GM13976 (cell line): ENCODE measurements around the gene TBCCD1.
A peak's percentile ranks its signal among the peaks of the same experiment; 100 is the strongest.
"Not testable (repeated sequence)": the region's sequence is repeated elsewhere in the genome, so short reads cannot be mapped to it uniquely, and the experiment has no call there.

Experiments used
- DNase-seq: peaks from one replicate; pipeline ENCODE4 v3.0.0; 2012; ENCODE audit warnings: low spot score
- in situ Hi-C: fragments of 300-500 bp; cut with MboI; formaldehyde crosslinking; loops from one replicate; pipeline ENCODE4 v1.12.0; 2022; ENCODE audit warnings: low sequenced_read_pairs, mixed read lengths, inconsistent platforms; ENCODE audit not compliant: unreplicated experiment
- TF ChIP-seq, protein P1 (sequence below): IDR thresholded peaks from 2 replicates; pipeline ENCODE4 v1.5.1; 2012; ENCODE audit warnings: borderline replicate concordance, mild to moderate bottlenecking; ENCODE audit not compliant: insufficient read depth; ENCODE audit errors: extremely low read depth, missing control alignments, control extremely low read depth

TBCCD1 gene

DNA sequence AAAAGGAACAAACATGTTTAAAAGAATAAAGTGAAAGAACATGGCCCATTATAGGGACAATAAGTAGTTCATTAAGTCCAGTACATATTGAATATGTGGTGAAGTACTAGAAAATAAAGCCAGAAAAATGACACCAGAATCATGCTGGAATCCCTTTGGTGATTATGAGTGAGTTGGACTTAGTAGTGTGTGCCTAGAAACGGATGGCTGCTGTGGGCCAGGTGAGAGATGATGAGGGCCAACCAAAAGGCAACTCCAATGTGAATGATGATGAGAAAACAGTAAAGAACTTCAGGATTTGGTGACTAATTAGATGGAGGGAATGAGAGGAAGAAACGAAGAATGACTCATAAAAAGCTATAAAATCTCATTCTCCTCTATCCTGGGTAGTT, 26.3 kb downstream of the TBCCD1 start:
- TF ChIP-seq, protein P1, sequence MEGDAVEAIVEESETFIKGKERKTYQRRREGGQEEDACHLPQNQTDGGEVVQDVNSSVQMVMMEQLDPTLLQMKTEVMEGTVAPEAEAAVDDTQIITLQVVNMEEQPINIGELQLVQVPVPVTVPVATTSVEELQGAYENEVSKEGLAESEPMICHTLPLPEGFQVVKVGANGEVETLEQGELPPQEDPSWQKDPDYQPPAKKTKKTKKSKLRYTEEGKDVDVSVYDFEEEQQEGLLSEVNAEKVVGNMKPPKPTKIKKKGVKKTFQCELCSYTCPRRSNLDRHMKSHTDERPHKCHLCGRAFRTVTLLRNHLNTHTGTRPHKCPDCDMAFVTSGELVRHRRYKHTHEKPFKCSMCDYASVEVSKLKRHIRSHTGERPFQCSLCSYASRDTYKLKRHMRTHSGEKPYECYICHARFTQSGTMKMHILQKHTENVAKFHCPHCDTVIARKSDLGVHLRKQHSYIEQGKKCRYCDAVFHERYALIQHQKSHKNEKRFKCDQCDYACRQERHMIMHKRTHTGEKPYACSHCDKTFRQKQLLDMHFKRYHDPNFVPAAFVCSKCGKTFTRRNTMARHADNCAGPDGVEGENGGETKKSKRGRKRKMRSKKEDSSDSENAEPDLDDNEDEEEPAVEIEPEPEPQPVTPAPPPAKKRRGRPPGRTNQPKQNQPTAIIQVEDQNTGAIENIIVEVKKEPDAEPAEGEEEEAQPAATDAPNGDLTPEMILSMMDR, result no peak
- in situ Hi-C loops, result no loop called here
- no peak for DNase-seq

DNA sequence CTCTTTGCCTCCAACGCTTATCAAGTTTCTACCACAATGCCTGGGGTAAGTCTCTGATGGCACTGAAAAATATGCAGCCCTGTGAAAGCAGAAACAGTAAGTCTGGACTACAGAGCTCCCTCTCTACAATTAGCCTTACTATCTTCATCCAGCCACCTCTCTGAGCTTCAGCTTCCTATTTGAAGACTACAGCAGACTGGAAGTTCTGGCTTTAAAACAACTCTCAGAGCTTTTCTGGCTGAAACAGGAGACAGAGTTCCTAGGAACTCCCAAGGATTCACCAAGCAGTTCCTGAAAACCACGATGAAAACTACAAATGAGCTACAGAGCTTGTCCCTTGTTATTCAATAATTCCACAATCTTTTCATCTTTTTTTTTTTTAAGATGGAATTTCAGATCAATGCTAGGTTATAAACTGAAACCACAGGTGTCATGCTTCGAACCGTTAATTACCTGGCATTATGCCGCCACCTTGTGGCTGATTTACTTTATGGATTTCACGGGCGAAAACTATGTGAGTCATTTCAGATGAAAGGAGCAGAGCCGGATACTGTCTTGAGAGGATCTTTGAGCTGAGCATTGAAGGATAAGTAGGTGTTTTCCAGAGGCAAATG, 26.8 kb downstream of the TBCCD1 start:
- DNase-seq, result peak; percentile 51
- TF ChIP-seq, protein P1, result peak; percentile 54
- in situ Hi-C loops, result no loop called here

DNA sequence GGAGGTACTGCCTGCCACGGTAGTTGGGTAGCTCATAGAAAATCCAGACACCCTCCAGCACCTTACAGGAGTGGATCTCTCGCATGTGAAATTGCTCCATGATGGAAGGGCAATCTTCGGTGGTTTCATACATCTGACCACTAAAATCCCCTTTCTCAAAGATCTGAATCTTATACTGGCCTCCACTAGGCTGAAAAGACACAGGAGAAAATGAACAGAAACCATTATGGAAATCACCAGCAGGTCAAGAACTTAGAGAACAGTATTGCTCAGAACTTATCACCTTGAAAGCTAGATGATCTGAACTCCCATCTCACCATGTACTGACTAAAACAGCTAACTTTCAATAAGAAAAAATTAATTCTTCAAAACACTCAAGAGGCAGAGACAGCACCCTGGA, 28.4 kb downstream of the TBCCD1 start:
- TF ChIP-seq, protein P1, result no peak
- in situ Hi-C loops, result loop anchor here (5.0 kb wide), 2 partner anchors 281 to 556 kb away; no protein-coding TSS in a partner anchor
- no peak for DNase-seq

DNA sequence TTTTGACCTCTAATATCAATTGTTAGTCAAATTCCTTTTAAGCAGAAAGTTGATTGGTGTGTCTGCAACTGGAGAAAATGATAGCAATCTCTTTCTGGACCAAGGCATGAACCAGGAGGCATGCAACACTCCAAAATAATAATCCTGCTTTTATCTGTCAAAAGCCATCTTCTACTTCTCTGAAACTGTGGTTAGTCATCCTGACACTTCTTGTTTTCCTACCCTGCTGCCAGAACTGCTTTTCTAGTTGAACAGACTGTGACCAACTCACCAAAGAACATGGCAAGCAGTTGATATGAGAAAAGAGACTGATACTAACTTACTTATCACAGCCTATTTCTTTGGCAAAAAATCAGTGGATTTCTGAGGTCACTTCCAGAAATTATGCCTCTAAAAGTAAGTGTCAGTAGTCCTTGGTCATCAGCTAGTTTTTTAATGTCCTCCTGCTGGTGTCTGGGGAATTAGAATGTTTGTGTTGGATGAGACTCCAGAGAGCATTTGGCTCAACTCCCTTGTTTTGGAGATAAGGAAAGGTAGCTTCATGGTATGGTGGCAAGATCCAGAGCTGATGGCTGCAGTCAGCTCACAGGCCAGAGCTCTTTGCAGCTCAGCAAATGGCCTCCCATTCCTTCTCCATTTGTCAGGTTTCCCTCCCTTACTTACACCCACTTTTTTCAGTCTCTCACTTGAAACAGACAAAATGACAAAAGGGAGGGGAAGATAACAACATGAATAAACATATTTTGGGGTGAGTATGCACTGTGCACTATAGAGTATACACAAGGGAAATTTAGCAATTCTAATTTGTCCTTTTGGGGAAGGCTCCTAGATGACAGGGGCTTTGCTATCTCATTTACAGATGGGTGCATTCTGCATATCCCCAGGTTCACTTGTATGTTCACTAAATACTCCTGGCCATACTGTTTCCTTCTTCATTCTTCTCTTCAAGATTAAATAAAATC, 30.0 kb downstream of the TBCCD1 start:
- DNase-seq, result no peak
- in situ Hi-C loops, result loop anchor here (5.0 kb wide), 2 partner anchors 280 to 555 kb away; no protein-coding TSS in a partner anchor
- TF ChIP-seq, protein P1, result no peak

DNA sequence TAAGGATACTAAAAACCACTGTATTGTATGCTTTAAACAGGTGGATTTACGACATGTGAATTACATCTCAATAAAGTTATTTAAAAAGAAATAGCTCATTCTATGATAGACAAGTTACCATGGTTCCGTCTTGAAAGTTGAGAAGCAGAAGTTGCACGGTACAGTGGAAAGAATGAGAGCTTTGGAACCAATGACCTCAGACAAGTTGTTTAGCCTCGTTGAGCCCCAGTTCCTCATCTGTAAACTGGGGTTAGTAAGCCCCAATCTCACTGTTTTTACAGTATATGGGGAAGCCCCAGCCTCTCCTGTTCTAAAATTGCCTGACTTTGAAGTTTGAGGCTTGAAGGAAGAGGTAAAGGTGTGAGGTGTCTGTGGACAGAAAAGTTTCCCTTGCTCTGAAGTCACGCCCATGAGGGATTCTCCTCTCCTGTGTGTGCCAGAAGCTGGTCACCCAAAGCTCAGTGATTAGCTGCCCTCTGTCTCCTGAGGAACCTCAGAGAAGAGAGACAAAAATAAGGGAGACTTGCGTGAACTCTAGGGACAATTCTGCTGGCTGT, 32.9 kb downstream of the TBCCD1 start:
- in situ Hi-C loops, result no loop called here
- TF ChIP-seq, protein P1, result no peak
- peak; percentile 55 for DNase-seq

DNA sequence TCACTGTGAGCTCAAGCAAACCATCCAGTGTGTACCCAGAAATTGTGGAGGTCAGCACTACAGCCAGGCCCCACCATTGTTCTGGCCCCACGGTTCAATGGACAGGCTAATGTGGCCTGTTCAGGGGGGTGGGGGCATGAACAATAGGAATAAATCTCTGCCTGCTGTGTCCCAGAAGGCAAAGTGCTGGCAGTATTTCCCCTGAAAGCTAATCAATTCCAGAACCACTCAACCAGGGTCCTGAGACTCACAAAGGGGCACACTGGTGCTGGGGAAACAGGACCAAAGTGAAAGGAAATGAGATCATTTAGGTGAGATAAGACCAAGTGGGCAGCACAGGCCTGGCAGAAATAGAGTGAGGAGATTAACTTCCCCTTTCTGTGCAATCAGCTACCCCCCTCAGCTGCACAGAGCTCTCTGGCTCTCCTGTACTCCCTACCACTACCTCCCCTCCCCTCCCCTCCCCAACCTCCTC, 34.5 kb downstream of the TBCCD1 start:
- DNase-seq, result no peak
- in situ Hi-C loops, result no loop called here
- TF ChIP-seq, protein P1, result no peak

DNA sequence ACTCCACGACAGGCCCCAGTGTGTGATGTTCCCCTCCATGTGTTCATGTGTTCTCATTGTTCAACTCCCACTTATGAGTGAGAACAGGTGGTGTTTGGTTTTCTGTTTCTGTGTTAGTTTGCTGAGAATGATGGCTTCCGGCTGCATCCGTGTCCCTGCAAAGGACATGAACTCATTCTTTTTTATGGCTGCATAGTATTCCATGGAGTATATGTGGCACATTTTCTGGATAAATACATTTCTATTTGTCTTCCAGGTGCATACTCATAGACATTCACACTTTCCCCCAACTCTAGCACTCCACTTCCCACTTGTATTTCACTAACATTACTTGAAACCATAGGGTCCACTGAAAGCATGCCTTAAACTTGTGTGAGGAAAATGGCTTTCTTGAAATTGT, 35.4 kb downstream of the TBCCD1 start:
- DNase-seq, result not testable (repeated sequence)

More for the DNA sequence above, 35.4 kb downstream of the TBCCD1 start:
- in situ Hi-C loops, result not testable (repeated sequence)
